GM12891 (cell line): ENCODE measurements around the gene LILRB5.

ENCODE experiments used
- PAX5 ChIP-seq: IDR thresholded peaks from 2 replicates; pipeline ENCODE4 v1.6.1; 2011; ENCODE audit warnings: low read length, moderate library complexity, mild to moderate bottlenecking; ENCODE audit not compliant: insufficient read depth, severe bottlenecking
- POLR2A ChIP-seq: IDR thresholded peaks from 2 replicates; pipeline ENCODE4 v1.6.1; 2011; ENCODE audit warnings: low read depth, low read length, control low read depth
- POLR2AphosphoS5 ChIP-seq: IDR thresholded peaks from 2 replicates; pipeline ENCODE4 v1.6.1; 2011; ENCODE audit warnings: low read depth, low read length, control low read depth
- POU2F2 ChIP-seq: IDR thresholded peaks from 2 replicates; pipeline ENCODE4 v1.6.1; 2011; ENCODE audit warnings: low read depth, mild to moderate bottlenecking, control low read depth, low read length, moderate library complexity
- SPI1 ChIP-seq: IDR thresholded peaks from 2 replicates; pipeline ENCODE4 v1.6.1; 2011; ENCODE audit warnings: low read depth, low read length, control low read depth
- TAF1 ChIP-seq: IDR thresholded peaks from 2 replicates; pipeline ENCODE4 v1.6.1; 2011; ENCODE audit warnings: low read depth, low read length, control low read depth

DNA sequence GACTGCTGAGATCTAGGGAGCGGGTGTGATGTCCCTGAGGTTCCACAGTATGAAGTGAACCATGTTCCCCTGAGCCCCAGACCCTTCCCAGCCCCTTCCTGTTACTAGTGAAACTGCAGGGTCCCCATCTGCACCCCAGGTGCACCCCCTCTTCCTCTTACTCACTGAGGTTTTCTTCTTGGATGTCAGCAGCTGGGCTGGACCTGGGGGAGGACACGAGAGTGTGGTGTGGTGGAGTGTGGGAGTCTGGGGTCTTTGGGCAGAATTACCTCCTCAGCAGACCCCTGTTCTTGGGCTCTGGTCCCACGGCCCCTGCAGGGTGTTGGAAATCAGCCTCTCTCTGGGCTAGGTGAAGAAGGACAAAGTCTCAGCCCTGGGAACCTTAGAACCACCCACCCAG lies 11.1 kb downstream of the LILRB5 start:
- no peak for TF ChIP-seq POLR2AphosphoS5
- TF ChIP-seq POLR2A, result no peak
- no peak for TF ChIP-seq TAF1
- no peak for TF ChIP-seq SPI1
- TF ChIP-seq PAX5, result no peak
- no peak for TF ChIP-seq POU2F2
